HEK293T (cell line): ENCODE data around the gene VPS26C.

ENCODE experiments used
- ELF4 ChIP-seq: fragments of 450-650 bp; IDR thresholded peaks from 2 replicates; pipeline ENCODE4 v1.6.1; 2017; ENCODE audit warnings: antibody characterized with exemption
- SP1 ChIP-seq: fragments of 450-650 bp; IDR thresholded peaks from 2 replicates; pipeline ENCODE4 v1.6.1; 2017

- TF ChIP-seq ELF4 (no peak), SP1 (no peak)
These were observed 90.4 kb downstream of the VPS26C start for GRCh38 chr21:37176716-37177115.
